ENCODE results near the gene ALK. TPM values are rescaled to one million over a fixed set of nuclear protein-coding genes. Genes with fewer than 3 reads are reported as not detected.

ALK gene
- total RNA-seq, 2 donors from 2014 or later, result 0.25 TPM; not detected in 1

- Mint-ChIP-seq H3K4me1 (ENCODE audit: low read depth) (peaks cover 6% of the 10 kb centered on the region), H3K36me3 (ENCODE audit: insufficient read depth in 2 of 2) (no peaks in the 10 kb centered on the region), H3K27me3 (ENCODE audit: low read depth) (peaks cover 38% of the 10 kb centered on the region)
Measured at GRCh38 chr2:29530281-29530680, 391.1 kb downstream of the ALK start.

GRCh38 chr2:29528891-29529520 is 392.4 kb downstream of the ALK start:
- peak; percentile 83 to 86 for ATAC-seq (replicated peaks in 1 of 2)
- no peak overlapping the region for H3K27ac Mint-ChIP-seq
- no peaks in the 10 kb centered on the region for H3K36me3 Mint-ChIP-seq (ENCODE audit: insufficient read depth in 2 of 2)
- peaks cover 37% of the 10 kb centered on the region for H3K27me3 Mint-ChIP-seq (ENCODE audit: low read depth)
- H3K4me3 Mint-ChIP-seq, result peak overlapping the region; percentile 35 to 54
- H3K4me1 Mint-ChIP-seq (ENCODE audit: low read depth), result peaks cover 6% of the 10 kb centered on the region
- no peaks in the 10 kb centered on the region for H3K9me3 Mint-ChIP-seq
- DNase-seq, result peak; percentile 34 to 35

More at GRCh38 chr2:29530281-29530680, 391.1 kb downstream of the ALK start:
- ATAC-seq (replicated peaks in 1 of 2), result no peak
- no peaks in the 10 kb centered on the region for H3K9me3 Mint-ChIP-seq
- H3K4me3 Mint-ChIP-seq, result no peak overlapping the region
- no peak overlapping the region for H3K27ac Mint-ChIP-seq
- DNase-seq, result no peak

GRCh38 chr2:29528371-29528770 is 393.0 kb downstream of the ALK start:
- Mint-ChIP-seq H3K9me3 (no peaks in the 10 kb centered on the region), H3K27me3 (ENCODE audit: low read depth) (peaks cover 31% of the 10 kb centered on the region), H3K27ac (no peak overlapping the region), H3K4me1 (ENCODE audit: low read depth) (peaks cover 6% of the 10 kb centered on the region), H3K4me3 (no peak overlapping the region), H3K36me3 (ENCODE audit: insufficient read depth in 2 of 2) (no peaks in the 10 kb centered on the region)
- DNase-seq (no peak), ATAC-seq (replicated peaks in 1 of 2) (no peak)

- no peaks in the 10 kb centered on the region for H3K9me3 Mint-ChIP-seq
- H3K4me3 Mint-ChIP-seq, result no peak overlapping the region
- H3K4me1 Mint-ChIP-seq (ENCODE audit: low read depth), result peaks cover 6% of the 10 kb centered on the region
- DNase-seq (no peak), ATAC-seq (replicated peaks in 1 of 2) (no peak)
- H3K36me3 Mint-ChIP-seq (ENCODE audit: insufficient read depth in 2 of 2), result no peaks in the 10 kb centered on the region
- peaks cover 28% of the 10 kb centered on the region for H3K27me3 Mint-ChIP-seq (ENCODE audit: low read depth)
- no peak overlapping the region for H3K27ac Mint-ChIP-seq
Measured at GRCh38 chr2:29527947-29528346, 393.4 kb downstream of the ALK start.

GRCh38 chr2:29526587-29527586 is 394.5 kb downstream of the ALK start:
- H3K27ac Mint-ChIP-seq, result no peak overlapping the region
- no peak overlapping the region for H3K4me3 Mint-ChIP-seq
- peaks cover 21% of the 10 kb centered on the region for H3K27me3 Mint-ChIP-seq (ENCODE audit: low read depth)

GRCh38 chr2:29525921-29526320 is 395.5 kb downstream of the ALK start:
- Mint-ChIP-seq H3K4me3 (no peak overlapping the region), H3K27me3 (ENCODE audit: low read depth) (peaks cover 15% of the 10 kb centered on the region), H3K27ac (no peak overlapping the region), H3K4me1 (ENCODE audit: low read depth) (peaks cover 6% of the 10 kb centered on the region), H3K36me3 (ENCODE audit: insufficient read depth in 2 of 2) (no peaks in the 10 kb centered on the region), H3K9me3 (no peaks in the 10 kb centered on the region)
- DNase-seq (no peak), ATAC-seq (replicated peaks in 1 of 2) (no peak)

More at GRCh38 chr2:29526587-29527586, 394.5 kb downstream of the ALK start:
- Mint-ChIP-seq H3K9me3 (no peaks in the 10 kb centered on the region), H3K36me3 (ENCODE audit: insufficient read depth in 2 of 2) (no peaks in the 10 kb centered on the region), H3K4me1 (ENCODE audit: low read depth) (peaks cover 6% of the 10 kb centered on the region)
- DNase-seq (no peak), ATAC-seq (replicated peaks in 1 of 2) (no peak)

DNA sequence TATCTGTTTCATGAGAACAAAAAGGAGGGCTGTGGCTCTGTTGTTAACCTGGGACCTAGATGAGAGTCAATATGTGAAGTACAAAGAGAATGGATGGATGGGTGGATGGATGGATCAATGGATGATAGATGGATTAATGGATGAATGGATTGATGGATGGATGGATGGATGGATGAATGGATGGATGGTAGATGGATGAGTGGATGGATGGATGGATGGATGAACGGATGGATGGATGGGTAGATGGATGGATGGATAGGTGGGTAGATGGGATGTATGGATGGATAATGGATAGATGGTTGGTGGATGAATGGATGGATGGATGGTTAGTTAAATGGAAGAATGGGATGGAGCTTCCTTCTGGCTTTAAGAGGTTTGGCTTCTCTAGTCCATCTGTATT is 396.7 kb downstream of the ALK start:
- no peak for ATAC-seq (replicated peaks in 1 of 2)
- no peaks in the 10 kb centered on the region for H3K9me3 Mint-ChIP-seq
- peaks cover 7% of the 10 kb centered on the region for H3K27me3 Mint-ChIP-seq (ENCODE audit: low read depth)
- H3K4me1 Mint-ChIP-seq (ENCODE audit: low read depth), result peaks cover 6% of the 10 kb centered on the region
- no peak overlapping the region for H3K4me3 Mint-ChIP-seq
- H3K27ac Mint-ChIP-seq, result no peak overlapping the region
- no peaks in the 10 kb centered on the region for H3K36me3 Mint-ChIP-seq (ENCODE audit: insufficient read depth in 2 of 2)
- no peak for DNase-seq

- H3K27me3 Mint-ChIP-seq (ENCODE audit: low read depth), result no peaks in the 10 kb centered on the region
- DNase-seq (no peak), ATAC-seq (replicated peaks in 1 of 2) (no peak)
- no peaks in the 10 kb centered on the region for H3K4me1 Mint-ChIP-seq (ENCODE audit: low read depth)
- no peaks in the 10 kb centered on the region for H3K36me3 Mint-ChIP-seq (ENCODE audit: insufficient read depth in 2 of 2)
- no peak overlapping the region for H3K27ac Mint-ChIP-seq
- no peaks in the 10 kb centered on the region for H3K9me3 Mint-ChIP-seq
- no peak overlapping the region for H3K4me3 Mint-ChIP-seq
Measured at GRCh38 chr2:29522951-29523669, 398.3 kb downstream of the ALK start.

GRCh38 chr2:29520001-29520400 is 401.4 kb downstream of the ALK start:
- Mint-ChIP-seq H3K4me1 (ENCODE audit: low read depth) (no peaks in the 10 kb centered on the region), H3K36me3 (ENCODE audit: insufficient read depth in 2 of 2) (no peaks in the 10 kb centered on the region), H3K9me3 (no peaks in the 10 kb centered on the region), H3K4me3 (no peak overlapping the region), H3K27ac (no peak overlapping the region), H3K27me3 (ENCODE audit: low read depth) (no peaks in the 10 kb centered on the region)
- DNase-seq (no peak), ATAC-seq (replicated peaks in 1 of 2) (no peak)

DNA sequence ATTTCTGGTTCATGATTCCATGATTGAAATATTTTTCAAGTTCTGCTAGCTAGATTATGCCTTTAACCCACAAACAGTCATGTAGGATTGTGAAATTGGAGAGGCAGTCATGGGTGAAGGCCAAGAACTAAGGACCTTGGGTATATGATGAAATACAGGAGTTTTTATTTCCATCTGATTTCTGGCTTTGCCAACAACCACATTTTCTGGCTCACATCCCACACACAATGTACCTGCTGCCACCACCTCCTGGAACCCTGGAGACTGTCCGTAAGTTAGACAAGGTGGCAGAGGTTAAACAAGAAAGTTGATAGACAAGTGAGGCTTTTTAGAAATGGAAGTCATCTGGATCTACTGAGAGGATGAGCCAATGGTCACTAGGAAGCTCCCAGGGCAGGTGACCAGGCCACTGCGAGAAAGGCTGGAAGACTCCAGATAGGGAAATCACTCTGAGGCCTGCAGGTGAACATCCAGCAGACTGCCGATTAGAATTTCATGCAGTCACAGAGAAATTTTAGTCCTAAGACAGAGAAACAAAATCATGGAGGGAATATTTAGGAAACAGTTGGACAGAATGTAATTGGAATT is 402.0 kb downstream of the ALK start:
- Mint-ChIP-seq H3K27me3 (ENCODE audit: low read depth) (no peaks in the 10 kb centered on the region), H3K36me3 (ENCODE audit: insufficient read depth in 2 of 2) (no peaks in the 10 kb centered on the region), H3K27ac (no peak overlapping the region), H3K9me3 (peaks cover 0 to 2% of the 10 kb centered on the region in 2 donors), H3K4me1 (ENCODE audit: low read depth) (no peaks in the 10 kb centered on the region), H3K4me3 (no peak overlapping the region)
- ATAC-seq (replicated peaks in 1 of 2) (no peak), DNase-seq (no peak)

DNA sequence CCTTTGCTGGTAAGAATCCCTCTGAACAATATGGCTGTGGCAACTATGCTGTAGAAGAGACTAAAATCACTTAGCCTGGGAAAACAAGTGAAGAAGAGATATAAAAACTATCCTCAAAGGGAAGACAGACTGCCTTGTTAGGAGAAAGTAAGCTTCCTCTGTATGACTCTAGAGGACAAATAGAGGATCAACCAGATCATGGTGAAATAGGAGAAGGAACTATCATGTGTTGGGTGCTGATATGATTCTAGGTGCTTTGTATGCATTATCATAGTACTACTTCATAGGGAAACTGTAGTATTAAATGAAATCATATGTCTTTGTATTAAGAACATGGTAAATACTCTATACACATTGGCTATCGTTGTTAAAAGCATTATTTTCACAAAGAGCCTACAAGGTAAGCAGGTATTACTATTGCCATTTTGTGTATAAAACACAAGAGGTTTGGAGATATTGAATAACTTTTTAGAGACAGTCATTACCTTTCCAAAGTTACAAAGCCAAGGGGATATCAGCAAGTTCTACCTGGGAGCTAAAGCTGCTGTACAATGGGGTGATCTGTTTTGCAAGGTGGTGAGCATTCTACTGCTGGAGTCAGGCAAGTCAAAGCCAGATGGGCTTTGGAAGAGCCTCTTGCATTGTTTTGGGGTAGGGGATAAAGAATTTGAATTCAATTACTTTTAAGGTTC is 402.6 kb downstream of the ALK start:
- Mint-ChIP-seq H3K4me3 (no peak overlapping the region), H3K9me3 (peaks cover 0 to 2% of the 10 kb centered on the region in 2 donors), H3K27ac (no peak overlapping the region), H3K36me3 (ENCODE audit: insufficient read depth in 2 of 2) (no peaks in the 10 kb centered on the region), H3K4me1 (ENCODE audit: low read depth) (no peaks in the 10 kb centered on the region), H3K27me3 (ENCODE audit: low read depth) (no peaks in the 10 kb centered on the region)
- DNase-seq, result no peak
- no peak for ATAC-seq (replicated peaks in 1 of 2)

DNA sequence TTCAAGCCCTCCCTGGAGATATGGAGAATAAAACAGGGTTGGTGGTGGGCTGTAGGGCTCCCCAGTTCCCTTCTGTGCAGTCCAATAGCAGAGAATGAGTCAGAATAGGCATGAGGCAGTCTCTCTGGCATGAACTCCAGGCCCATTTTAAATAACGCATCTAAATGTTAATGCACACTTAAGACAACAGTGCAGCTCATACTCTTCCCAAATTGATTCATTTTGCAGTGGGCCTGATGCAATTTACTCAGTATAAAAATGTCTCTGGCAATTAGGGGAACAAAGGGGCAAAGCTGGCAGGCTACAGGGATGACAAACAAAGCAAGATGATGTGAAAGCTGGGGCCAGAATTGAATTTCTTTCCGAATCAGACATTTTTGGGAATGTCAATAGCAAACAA is 403.4 kb downstream of the ALK start:
- Mint-ChIP-seq H3K4me3 (no peak overlapping the region), H3K4me1 (ENCODE audit: low read depth) (no peaks in the 10 kb centered on the region), H3K27me3 (ENCODE audit: low read depth) (no peaks in the 10 kb centered on the region), H3K27ac (no peak overlapping the region), H3K9me3 (peaks cover 0 to 2% of the 10 kb centered on the region in 2 donors), H3K36me3 (ENCODE audit: insufficient read depth in 2 of 2) (no peaks in the 10 kb centered on the region)
- no peak for ATAC-seq (replicated peaks in 1 of 2)
- no peak for DNase-seq
